Keratinocyte (primary cell): Measurements from ENCODE around the gene FHIT.

Source experiments
- CTCF ChIP-seq, 3 experiments: IDR thresholded peaks in 1 of 3; conservative IDR thresholded peaks in 1 of 3; optimal IDR thresholded peaks in 1 of 3; 2 replicates in 2 of 3; 3 replicates in 1 of 3; pipeline versions ENCODE3 to v1.5.1; 2011; ENCODE audit warnings: low read length in 3 of 3, mild to moderate bottlenecking in 3 of 3, moderate library complexity in 2 of 3, control low read depth in 1 of 3, inconsistent platforms in 1 of 3; ENCODE audit not compliant: insufficient read depth in 2 of 3; ENCODE audit errors: extremely low read depth in 1 of 3
- EZH2 ChIP-seq: IDR thresholded peaks from one replicate; pipeline ENCODE4 v1.6.1; 2012; ENCODE audit warnings: inconsistent platforms, mild to moderate bottlenecking, low read length, moderate library complexity

- no peak for TF ChIP-seq CTCF (optimal IDR thresholded peaks at IDR 0.05 in 1 of 3, IDR thresholded peaks at IDR 0.05 in 1 of 3, conservative IDR thresholded peaks at IDR 0.05 in 1 of 3; ENCODE audit: extremely low read depth in 1 of 3, insufficient read depth in 2 of 3, low read length in 3 of 3)
- TF ChIP-seq EZH2, result no peak
Measured at GRCh38 chr3:60886518-60886917, 364.7 kb downstream of the FHIT start.
